AG09319 (cell line): ENCODE data around the gene VAMP5.
A peak's percentile ranks its signal among the peaks of the same experiment; 100 is the strongest.

Experiments
- DNase-seq: peaks from one replicate; pipeline ENCODE4 v3.0.0-alpha.2; 2010; ENCODE audit warnings: low read depth; ENCODE audit errors: extremely low read depth
- CTCF ChIP-seq: IDR thresholded peaks from 2 replicates; pipeline ENCODE4 v1.5.1; 2011; ENCODE audit warnings: low read depth, mild to moderate bottlenecking, inconsistent platforms, low read length, moderate library complexity

The VAMP5 gene

GRCh38 chr2:85584354-85584856, at the start of gene VAMP5:
Gene VAMP5, plus strand, starts transcription at chr2:85584431. Its CDS starts 60 bp downstream, at chr2:85584491.
- no peak for TF ChIP-seq CTCF
- no peak for DNase-seq

GRCh38 chr2:85534881-85535280, 49.4 kb upstream of the VAMP5 start:
- no peak for DNase-seq
- no peak for TF ChIP-seq CTCF

- TF ChIP-seq CTCF = no peak
- no peak for DNase-seq
These were observed 47.8 kb upstream of the VAMP5 start for GRCh38 chr2:85536479-85536878.

GRCh38 chr2:85537600-85538506, 46.4 kb upstream of the VAMP5 start:
- no peak for TF ChIP-seq CTCF
- no peak for DNase-seq

GRCh38 chr2:85538507-85539360, 45.5 kb upstream of the VAMP5 start, which contains the start of gene MAT2A:
Gene MAT2A, plus strand, starts transcription at chr2:85539168. Its CDS starts 120 bp downstream, at chr2:85539288.
- TF ChIP-seq CTCF = peak; percentile 77
- peak; percentile 88 for DNase-seq

- DNase-seq = no peak
- no peak for TF ChIP-seq CTCF
These were observed 44.7 kb upstream of the VAMP5 start for GRCh38 chr2:85539361-85540132.
